Heart right ventricle (tissue), 16 donors: ENCODE results near the gene UBE2E3. TPM values are rescaled to one million over a fixed set of nuclear protein-coding genes. Genes with fewer than 3 reads are reported as not detected.

Experiments used
- ATAC-seq, 8 donors: fragments of 200-7000 bp; cut with Tn5 transposase; one replicate each; pipeline ENCODE4 v1.9.1; 2020; ENCODE audit warnings: mild to moderate bottlenecking in 8 of 8, moderate library complexity in 8 of 8, moderate number of reproducible peaks in 1 of 8
- DNase-seq, 2 donors: peaks; one replicate each; pipeline ENCODE4 v3.0.0-alpha.2; 2020
- H3K27ac ChIP-seq, 10 donors: fragments of 200-600 bp; sonication (generic) in 2 of 10; one replicate each; pipeline versions ENCODE4 v1.5.0 to v1.8.0; 2020 to 2022; ENCODE audit warnings: mild to moderate bottlenecking in 3 of 10
- H3K27me3 ChIP-seq, 7 donors: fragments of 200-600 bp; one replicate each; pipeline ENCODE4 v1.8.0; 2021 to 2022; ENCODE audit warnings: mild to moderate bottlenecking in 2 of 7
- H3K36me3 ChIP-seq, 9 donors: fragments of 200-600 bp; sonication (generic) in 1 of 9; one replicate each; pipeline versions ENCODE4 v1.5.0 to v1.8.0; 2020 to 2022; ENCODE audit warnings: mild to moderate bottlenecking in 2 of 9
- H3K4me1 ChIP-seq, 9 donors: fragments of 200-600 bp; sonication (generic) in 1 of 9; one replicate each; pipeline versions ENCODE4 v1.5.0 to v1.8.0; 2020 to 2022; ENCODE audit warnings: mild to moderate bottlenecking in 4 of 9
- H3K4me3 ChIP-seq, 10 donors: fragments of 200-600 bp; sonication (generic) in 2 of 10; one replicate each; pipeline versions ENCODE4 v1.5.0 to v1.8.0; 2020 to 2022; ENCODE audit warnings: mild to moderate bottlenecking in 7 of 10, moderate library complexity in 2 of 10
- H3K9me3 ChIP-seq, 11 donors: fragments of 200-600 bp in 10 of 11; sonication (generic) in 2 of 11; one replicate each; pipeline versions ENCODE4 v1.5.0 to v1.8.0; 2013 to 2022; ENCODE audit warnings: mild to moderate bottlenecking in 2 of 11, control low read depth in 1 of 11, moderate library complexity in 1 of 11
- WGBS, 2 donors: extraction: QIAGEN DNeasy Blood & Tissue Kit; methylation state at CpG; one replicate each; pipeline ENCODE4 v1.1.7; 2013; ENCODE audit warnings: inconsistent platforms in 1 of 2; 5-methylcytosine and 5-hydroxymethylcytosine counted together
- intact Hi-C, 10 donors: fragments of 100-400 bp; cut with DNase I; formaldehyde crosslinking; loops; one replicate each; pipeline versions ENCODE4 v1.11.1 to v1.14.2; 2022
- polyA plus RNA-seq, 2 donors: library from polyadenylated mRNA; stranded (reverse); fragments of 200-250 nt; gene quantifications; one replicate each; pipeline ENCODE4 v1.2.3, GENCODE V29; 2013
- total RNA-seq, 10 donors: library from RNA; stranded (reverse); fragmentation: NEBNext Ultra II Directional in 3 of 10; extraction: Animal tissue kit (Norgen Biotek cat#: 25700) in 3 of 10; gene quantifications; one replicate each; pipeline versions ENCODE4 v1.2.1 to v1.2.4, GENCODE V29; 2021 to 2023
- TF ChIP-seq, protein P1 (sequence below), 9 donors: fragments of 200-600 bp; sonication (generic) in 2 of 9; IDR thresholded peaks; one replicate each; pipeline versions ENCODE4 v1.5.0 to v1.8.0; 2021 to 2022; ENCODE audit warnings: antibody characterized with exemption in 9 of 9, mild to moderate bottlenecking in 5 of 9, moderate library complexity in 1 of 9
- donor health status: Arrhythmogenic right ventricular cardiomyopathy.
- donor health status: ischemic (EF 13 %, LVEDD 7.1; RV severe dilation, severe dysfunction).
- donor health status: healthy with polysubstance abuse.
- donor health status: DM: no; HTN: yes; CAD: no.
- donor health status: DM: no; HTN: no; CAD: no.
- donor health status: ischemic (EF 25% LVEDD 6.9; RV normal size, moderate dysfunction).
- donor health status: ischemic (EF 25% LVEDD 5.7; RV mildly dilated, moderate dysfunction).
- donor health status: healthy.
- donor health status: DM: yes; HTN: yes; CAD: no.
- donor health status: Ischemic cardiomyopathy.
- donor health status: ischemic (EF 35%, LVEDD 5.7; RV mildly dilated, moderate dysfunction).
- donor health status: nonischemic (EF 11% LVEDD 7.7; RV severe dilation, severe dysfunction).
- donor health status: DM: yes; HTN: yes; CAD: no.
- donor health status: PGD.
- donor health status: ischemic (EF 29% LVEDD 5.4; RV normal size, mild dysfunction).
- donor health status: nonischemic (EF 23%, LVEDD 6.1; RV moderate dilation, normal function).

UBE2E3 gene
- total and polyA plus RNA-seq, 12 donors, result 26.3 to 59.1 (median 54.9) TPM

DNA sequence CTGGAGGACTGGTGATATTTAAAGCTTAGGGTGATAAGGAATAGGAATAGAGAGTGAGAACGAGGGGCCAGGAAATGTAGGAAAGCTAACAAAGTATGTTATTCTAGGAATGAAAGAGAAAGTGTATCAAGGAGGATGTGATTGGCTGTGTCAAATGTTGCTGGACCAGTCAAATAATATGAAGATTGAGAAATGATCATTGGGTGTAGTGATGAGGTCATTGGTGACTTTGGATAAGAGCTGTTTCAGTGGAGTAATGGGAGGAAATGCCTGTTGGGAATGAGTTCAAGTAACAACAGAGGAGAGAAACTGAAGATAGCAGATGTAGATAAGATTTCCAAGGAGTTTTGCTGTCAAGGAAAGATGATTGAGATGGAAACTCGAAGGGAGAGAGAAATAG is 74.4 kb downstream of the UBE2E3 start:
- Histone ChIP-seq H3K36me3 (no peaks in the 10 kb centered on the region), H3K4me3 (no peak overlapping the region), H3K9me3 (no peaks in the 10 kb centered on the region), H3K4me1 (peaks cover 0 to 7% (median 0%) of the 10 kb centered on the region in 9 donors), H3K27ac (no peak overlapping the region), H3K27me3 (no peaks in the 10 kb centered on the region)
- WGBS, 2 donors, result 65 to 73% methylated on average over 2 of the region's 2 CpGs
- TF ChIP-seq, protein P1, sequence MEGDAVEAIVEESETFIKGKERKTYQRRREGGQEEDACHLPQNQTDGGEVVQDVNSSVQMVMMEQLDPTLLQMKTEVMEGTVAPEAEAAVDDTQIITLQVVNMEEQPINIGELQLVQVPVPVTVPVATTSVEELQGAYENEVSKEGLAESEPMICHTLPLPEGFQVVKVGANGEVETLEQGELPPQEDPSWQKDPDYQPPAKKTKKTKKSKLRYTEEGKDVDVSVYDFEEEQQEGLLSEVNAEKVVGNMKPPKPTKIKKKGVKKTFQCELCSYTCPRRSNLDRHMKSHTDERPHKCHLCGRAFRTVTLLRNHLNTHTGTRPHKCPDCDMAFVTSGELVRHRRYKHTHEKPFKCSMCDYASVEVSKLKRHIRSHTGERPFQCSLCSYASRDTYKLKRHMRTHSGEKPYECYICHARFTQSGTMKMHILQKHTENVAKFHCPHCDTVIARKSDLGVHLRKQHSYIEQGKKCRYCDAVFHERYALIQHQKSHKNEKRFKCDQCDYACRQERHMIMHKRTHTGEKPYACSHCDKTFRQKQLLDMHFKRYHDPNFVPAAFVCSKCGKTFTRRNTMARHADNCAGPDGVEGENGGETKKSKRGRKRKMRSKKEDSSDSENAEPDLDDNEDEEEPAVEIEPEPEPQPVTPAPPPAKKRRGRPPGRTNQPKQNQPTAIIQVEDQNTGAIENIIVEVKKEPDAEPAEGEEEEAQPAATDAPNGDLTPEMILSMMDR (IDR thresholded peaks at IDR 0.05), result no peak
- DNase-seq (no peak), ATAC-seq (no peak)
- intact Hi-C loops, result loop anchor here in 4 of 10 donors (5.0 to 10.0 kb wide), 2 partner anchors 930 to 933 kb away; no protein-coding TSS in a partner anchor

DNA sequence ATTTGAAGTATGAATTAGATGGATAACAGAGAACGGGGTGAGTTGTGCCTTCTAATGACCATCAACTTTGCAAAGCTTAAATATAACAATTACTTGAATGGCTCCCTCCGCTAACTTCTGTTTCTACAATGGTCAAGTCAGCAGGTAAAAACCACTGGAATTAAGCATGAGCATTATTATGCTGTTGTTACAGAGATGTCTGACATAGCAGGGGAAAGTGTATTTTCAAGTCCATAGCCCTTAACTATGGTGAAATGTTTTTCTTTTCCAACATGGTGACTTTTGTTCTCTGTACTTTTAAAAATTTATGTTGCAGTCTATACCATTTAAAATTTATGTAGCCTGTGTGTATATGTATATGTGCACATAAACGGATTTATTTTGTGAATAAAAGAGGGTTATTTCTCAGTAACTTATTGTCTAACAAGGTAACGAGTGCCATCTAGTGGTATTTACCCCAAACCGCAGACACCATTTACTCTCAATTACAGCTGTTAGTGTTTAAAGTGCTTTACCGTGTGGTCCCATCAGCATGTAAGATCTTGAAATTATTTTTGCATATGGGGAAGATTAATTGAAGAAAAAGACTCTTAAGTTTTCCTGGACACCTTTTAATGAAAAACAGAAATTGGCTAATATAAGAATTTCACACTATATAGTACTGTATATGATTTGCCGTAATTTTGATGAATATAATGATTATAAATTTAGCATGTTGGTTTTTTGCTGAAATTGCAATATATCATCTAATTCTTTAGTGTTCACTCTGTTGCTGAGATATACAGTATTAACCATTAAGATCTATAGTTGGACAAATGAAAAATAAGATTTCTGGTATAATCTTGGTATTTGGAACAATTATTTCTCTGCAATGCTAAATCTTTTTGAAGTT is 78.2 kb downstream of the UBE2E3 start:
- TF ChIP-seq, protein P1 (IDR thresholded peaks at IDR 0.05), result peak; percentile 34 to 77 (median 65)
- WGBS, 2 donors, result 71% methylated on average over 7 of the region's 7 CpGs
- no peaks in the 10 kb centered on the region for H3K9me3 ChIP-seq
- no peaks in the 10 kb centered on the region for H3K27me3 ChIP-seq
- ATAC-seq, result no peak
- peaks cover 0 to 27% (median 0%) of the 10 kb centered on the region in 9 donors for H3K36me3 ChIP-seq
- intact Hi-C loops, result loop anchor here in 4 of 10 donors (5.0 to 10.0 kb wide), 2 partner anchors 934 to 936 kb away; no protein-coding TSS in a partner anchor
- no peak for DNase-seq
- H3K27ac ChIP-seq, result no peak overlapping the region
- H3K4me1 ChIP-seq, result peaks cover 0 to 7% (median 0%) of the 10 kb centered on the region in 9 donors
- no peak overlapping the region for H3K4me3 ChIP-seq

DNA sequence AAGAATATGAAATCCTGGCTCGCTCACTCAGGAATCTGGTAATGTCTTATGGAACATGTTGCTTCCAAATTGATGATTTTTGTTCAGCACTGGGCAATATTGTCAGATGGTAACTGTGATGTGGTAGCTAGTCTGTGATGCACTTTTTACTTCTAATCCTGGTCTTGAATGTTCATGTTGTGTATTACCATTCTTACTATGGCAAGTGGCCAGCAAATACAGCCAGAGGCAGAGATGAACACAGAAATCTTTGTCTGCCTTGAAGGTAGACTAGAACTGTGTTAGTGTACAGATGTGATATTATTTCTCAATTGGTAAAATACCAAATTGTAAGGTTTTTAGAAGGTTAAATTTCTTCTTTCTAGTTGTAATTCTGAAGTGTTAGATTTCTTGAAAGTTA is 83.3 kb downstream of the UBE2E3 start:
- TF ChIP-seq, protein P1 (IDR thresholded peaks at IDR 0.05), result no peak
- DNase-seq, result no peak
- no peak overlapping the region for H3K27ac ChIP-seq
- no peaks in the 10 kb centered on the region for H3K4me1 ChIP-seq
- ATAC-seq, result no peak
- 0 to 53% methylated on average over 1 of the region's 1 CpG for WGBS, 2 donors
- peaks cover 0 to 27% (median 0%) of the 10 kb centered on the region in 9 donors for H3K36me3 ChIP-seq
- H3K9me3 ChIP-seq, result no peaks in the 10 kb centered on the region
- intact Hi-C loops, result loop anchor here in 3 of 10 donors (5.0 to 10.0 kb wide), 2 partner anchors 939 to 941 kb away; no protein-coding TSS in a partner anchor
- H3K27me3 ChIP-seq, result no peaks in the 10 kb centered on the region
- no peak overlapping the region for H3K4me3 ChIP-seq

DNA sequence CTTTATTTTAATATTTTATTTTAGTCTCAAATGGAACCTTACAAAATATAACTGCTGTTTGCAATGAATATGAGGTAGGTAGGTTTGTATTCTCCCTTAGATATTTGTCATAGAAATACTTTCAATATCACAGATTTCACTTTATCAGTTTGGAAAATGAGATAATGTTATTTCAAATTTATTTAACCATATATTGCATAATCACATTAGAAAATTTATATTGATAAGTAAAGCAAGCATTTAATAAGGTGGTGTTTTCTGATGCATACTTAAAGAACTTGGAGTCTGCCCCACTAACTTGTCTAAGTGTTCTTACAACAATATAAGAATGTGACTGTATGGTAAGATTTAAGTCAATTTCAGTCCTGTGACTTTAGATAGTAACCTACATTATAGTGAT is 85.1 kb downstream of the UBE2E3 start:
- no peak overlapping the region for H3K27ac ChIP-seq
- peaks cover 0 to 22% (median 0%) of the 10 kb centered on the region in 9 donors for H3K36me3 ChIP-seq
- H3K4me1 ChIP-seq, result peaks cover 0 to 11% (median 6%) of the 10 kb centered on the region in 9 donors
- DNase-seq (no peak), ATAC-seq (no peak)
- no peaks in the 10 kb centered on the region for H3K27me3 ChIP-seq
- H3K9me3 ChIP-seq, result no peaks in the 10 kb centered on the region
- intact Hi-C loops, result loop anchor here in 2 of 10 donors (10.0 kb wide), 1 partner anchor 941 kb away; no protein-coding TSS in a partner anchor
- TF ChIP-seq, protein P1 (IDR thresholded peaks at IDR 0.05), result no peak
- H3K4me3 ChIP-seq, result no peak overlapping the region
